Peyer's patch (tissue), 4 donors: ENCODE results near the gene NUP153.

Source experiments
- CTCF ChIP-seq, 6 experiments: fragments of 450-650 bp in 4 of 6; fragments of 200-600 bp in 2 of 6; sonication (generic) in 1 of 6; IDR thresholded peaks; one replicate each; pipeline ENCODE4 v1.5.1; 2017 to 2019; ENCODE audit warnings: antibody characterized with exemption in 6 of 6, mild to moderate bottlenecking in 3 of 6, moderate library complexity in 1 of 6
- POLR2A ChIP-seq, 2 donors: fragments of 450-650 bp; IDR thresholded peaks; one replicate each; pipeline ENCODE4 v1.5.1; 2017; ENCODE audit warnings: antibody characterized with exemption in 2 of 2, mild to moderate bottlenecking in 2 of 2, moderate library complexity in 2 of 2

GRCh38 chr6:17729223-17730077 lies 22.7 kb upstream of the NUP153 start:
- TF ChIP-seq POLR2A (IDR thresholded peaks at IDR 0.05) (no peak), CTCF (IDR thresholded peaks at IDR 0.05) (no peak)
